ENCODE results near the gene FNDC10.

DNA sequence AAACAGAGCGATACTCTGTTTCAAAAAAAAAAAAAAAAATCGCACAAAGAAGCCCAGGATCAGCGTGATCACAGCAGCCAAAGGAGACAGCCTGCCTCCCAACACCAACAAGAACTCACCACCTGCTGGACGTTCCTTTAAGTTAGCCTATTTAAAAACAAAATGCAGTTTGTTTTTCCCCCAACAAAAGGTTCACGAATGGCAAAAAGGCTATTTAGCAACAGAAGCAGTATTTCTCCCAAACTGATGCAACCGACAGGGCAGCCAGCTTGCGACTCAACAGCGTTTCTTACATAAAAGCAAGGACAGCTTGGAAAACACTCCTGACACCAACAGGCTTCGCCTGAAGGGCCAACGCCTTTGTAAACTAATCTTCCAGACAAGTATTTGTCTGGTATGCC lies 32.0 kb downstream of the FNDC10 start:
- TF ChIP-seq CTCF (IDR thresholded peaks at IDR 0.05; ENCODE audit: poor library complexity) (no peak), EZH2phosphoT487 (IDR thresholded peaks at IDR 0.05; ENCODE audit: low read depth, severe bottlenecking, unreplicated experiment) (no peak), EZH2 (IDR thresholded peaks at IDR 0.05; ENCODE audit: borderline replicate concordance) (no peak)

Measured in hepatocyte (in vitro differentiated cells).